Ovary (tissue), 3 donors: ENCODE results near the gene JAG1.

Experiments used
- EP300 ChIP-seq: sonication (generic); formaldehyde crosslinking; IDR thresholded peaks from one replicate; pipeline ENCODE4 v1.6.1; 2017; ENCODE audit warnings: antibody characterized with exemption
- POLR2A ChIP-seq: fragments of 450-650 bp; IDR thresholded peaks from one replicate; pipeline ENCODE4 v1.6.1; 2017; ENCODE audit warnings: antibody characterized with exemption, mild to moderate bottlenecking, moderate library complexity
- TF ChIP-seq, protein P1 (sequence below), 3 donors: fragments of 450-650 bp in 2 of 3; fragments of 200-600 bp in 1 of 3; IDR thresholded peaks; one replicate each; pipeline versions ENCODE4 v1.5.1 to v1.8.0; 2016 to 2022; ENCODE audit warnings: antibody characterized with exemption in 3 of 3, mild to moderate bottlenecking in 1 of 3
- donor health status: DM: no; HTN: no; CAD: no.

DNA sequence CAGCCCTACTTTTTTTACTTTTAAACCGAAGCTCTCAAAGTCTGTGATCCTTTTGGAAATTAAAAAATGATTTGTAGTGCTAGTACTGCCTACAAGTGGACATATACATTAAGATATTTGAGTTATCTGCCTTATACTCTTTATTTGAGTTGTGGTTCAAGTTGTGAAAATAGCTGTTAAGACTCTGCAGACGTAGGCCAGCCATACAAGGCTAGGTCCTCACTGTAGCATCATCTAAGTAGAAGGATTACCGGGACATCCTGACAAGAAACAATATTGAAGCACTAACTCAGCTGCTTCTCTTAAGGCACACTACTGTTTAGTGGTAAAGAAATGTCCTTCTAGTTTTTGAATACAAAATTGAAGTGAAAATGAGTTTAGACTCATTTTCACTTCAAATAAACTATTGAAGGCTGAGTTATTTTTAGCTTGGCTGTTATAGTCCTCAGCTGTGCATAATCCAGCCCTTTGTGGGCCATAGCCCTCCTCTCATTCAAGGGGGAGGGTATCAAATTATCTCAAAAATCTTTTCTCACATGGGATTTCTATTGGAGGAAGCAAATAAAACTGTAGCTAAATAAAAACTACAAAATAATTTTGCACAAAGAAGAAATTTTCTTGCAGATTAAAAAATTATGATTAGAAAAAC lies 68.1 kb downstream of the JAG1 start:
- TF ChIP-seq, protein P1, sequence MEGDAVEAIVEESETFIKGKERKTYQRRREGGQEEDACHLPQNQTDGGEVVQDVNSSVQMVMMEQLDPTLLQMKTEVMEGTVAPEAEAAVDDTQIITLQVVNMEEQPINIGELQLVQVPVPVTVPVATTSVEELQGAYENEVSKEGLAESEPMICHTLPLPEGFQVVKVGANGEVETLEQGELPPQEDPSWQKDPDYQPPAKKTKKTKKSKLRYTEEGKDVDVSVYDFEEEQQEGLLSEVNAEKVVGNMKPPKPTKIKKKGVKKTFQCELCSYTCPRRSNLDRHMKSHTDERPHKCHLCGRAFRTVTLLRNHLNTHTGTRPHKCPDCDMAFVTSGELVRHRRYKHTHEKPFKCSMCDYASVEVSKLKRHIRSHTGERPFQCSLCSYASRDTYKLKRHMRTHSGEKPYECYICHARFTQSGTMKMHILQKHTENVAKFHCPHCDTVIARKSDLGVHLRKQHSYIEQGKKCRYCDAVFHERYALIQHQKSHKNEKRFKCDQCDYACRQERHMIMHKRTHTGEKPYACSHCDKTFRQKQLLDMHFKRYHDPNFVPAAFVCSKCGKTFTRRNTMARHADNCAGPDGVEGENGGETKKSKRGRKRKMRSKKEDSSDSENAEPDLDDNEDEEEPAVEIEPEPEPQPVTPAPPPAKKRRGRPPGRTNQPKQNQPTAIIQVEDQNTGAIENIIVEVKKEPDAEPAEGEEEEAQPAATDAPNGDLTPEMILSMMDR (IDR thresholded peaks at IDR 0.05): no peak
- no peak for TF ChIP-seq POLR2A
- no peak for TF ChIP-seq EP300
